ENCODE measurements around the gene HNF4A.

- TF ChIP-seq ZNF274 (CRISPR knock-in tag; IDR thresholded peaks at IDR 0.05) (no peak), ISX (CRISPR knock-in tag; conservative IDR thresholded peaks at IDR 0.05) (no peak), HIC2 (CRISPR knock-in tag; IDR thresholded peaks at IDR 0.05; ENCODE audit: low read depth) (no peak), MYC (CRISPR knock-in tag; IDR thresholded peaks at IDR 0.05; ENCODE audit: borderline replicate concordance) (no peak), JUN (CRISPR knock-in tag; IDR thresholded peaks at IDR 0.05) (no peak)
These were observed 57.1 kb downstream of the HNF4A start for GRCh38 chr20:44412402-44413144.
